HepG2 (cell line): ENCODE measurements around the gene PTPRU. TPM values are rescaled to one million over a fixed set of nuclear protein-coding genes. Genes with fewer than 3 reads are reported as not detected.

ENCODE experiments used
- CEBPB ChIP-seq: IDR thresholded peaks from 2 replicates; pipeline ENCODE4 v1.6.1; 2011; ENCODE audit warnings: low read depth, low read length, improper control_type of control experiment, borderline replicate concordance
- CHD4 ChIP-seq: fragments of 200-600 bp; sonication (generic); IDR thresholded peaks from 2 replicates; pipeline ENCODE4 v1.7.0; 2017; ENCODE audit warnings: mild to moderate bottlenecking, low read length, borderline replicate concordance
- FOSL2 ChIP-seq: sonication (generic); formaldehyde crosslinking; IDR thresholded peaks from 2 replicates; pipeline ENCODE4 v1.4.0; 2020; ENCODE audit warnings: missing genetic modification reagents
- HDAC6 ChIP-seq: fragments of 200-600 bp; sonication (generic); IDR thresholded peaks from 2 replicates; pipeline ENCODE4 v1.7.0; 2017; ENCODE audit warnings: mild to moderate bottlenecking, antibody characterized with exemption, low read length, low read depth
- HNF4G ChIP-seq, 2 experiments: sonication (generic) in 1 of 2; formaldehyde crosslinking in 1 of 2; IDR thresholded peaks; 2 replicates each; pipeline versions ENCODE4 v1.4.0 to v1.6.1; 2011 to 2020; ENCODE audit warnings: borderline replicate concordance in 2 of 2, low read depth in 2 of 2, mild to moderate bottlenecking in 2 of 2, low read length in 1 of 2, missing genetic modification reagents in 1 of 2, moderate library complexity in 1 of 2
- HOXA3 ChIP-seq: sonication (generic); formaldehyde crosslinking; IDR thresholded peaks from 2 replicates; pipeline ENCODE4 v1.5.0; 2020; ENCODE audit warnings: missing genetic modification reagents
- HOXA9 ChIP-seq: sonication (generic); formaldehyde crosslinking; IDR thresholded peaks from 2 replicates; pipeline ENCODE4 v1.8.1; 2022; ENCODE audit warnings: missing genetic modification reagents, mild to moderate bottlenecking, moderate library complexity, borderline replicate concordance
- LBX2 ChIP-seq: sonication (generic); formaldehyde crosslinking; IDR thresholded peaks from 2 replicates; pipeline ENCODE4 v1.5.0; 2020; ENCODE audit warnings: missing genetic modification reagents, mild to moderate bottlenecking, borderline replicate concordance
- PRDM15 ChIP-seq: sonication (generic); formaldehyde crosslinking; IDR thresholded peaks from 2 replicates; pipeline ENCODE4 v1.4.0; 2020; ENCODE audit warnings: missing genetic modification reagents
- RXRA ChIP-seq: sonication (generic); formaldehyde crosslinking; IDR thresholded peaks from 2 replicates; pipeline ENCODE4 v1.5.1; 2020; ENCODE audit warnings: missing genetic modification reagents
- SMC3 ChIP-seq: IDR thresholded peaks from 2 replicates; pipeline ENCODE4 v1.6.1; 2011; ENCODE audit warnings: low read length, improper control_type of control experiment
- TEF ChIP-seq: sonication (generic); formaldehyde crosslinking; IDR thresholded peaks from 2 replicates; pipeline ENCODE4 v1.5.0; 2020; ENCODE audit warnings: missing genetic modification reagents
- ZBTB1 ChIP-seq: sonication (generic); formaldehyde crosslinking; IDR thresholded peaks from 2 replicates; pipeline ENCODE4 v1.4.0; 2020; ENCODE audit warnings: missing genetic modification reagents, borderline replicate concordance
- ZFP36 ChIP-seq: fragments of 150-350 bp; IDR thresholded peaks from 2 replicates; pipeline ENCODE4 v1.6.1; 2018; ENCODE audit warnings: borderline replicate concordance, low read length, low read depth; ENCODE audit not compliant: partially characterized antibody
- ZFP62 ChIP-seq: sonication (generic); formaldehyde crosslinking; IDR thresholded peaks from 2 replicates; pipeline ENCODE4 v1.4.0; 2020; ENCODE audit warnings: missing genetic modification reagents
- ZNF18 ChIP-seq: sonication (generic); formaldehyde crosslinking; IDR thresholded peaks from 2 replicates; pipeline ENCODE4 v1.8.0; 2022; ENCODE audit warnings: mild to moderate bottlenecking, missing genetic modification reagents; ENCODE audit not compliant: insufficient replicate concordance
- ZNF660 ChIP-seq: sonication (generic); formaldehyde crosslinking; IDR thresholded peaks from 2 replicates; pipeline ENCODE4 v1.5.1; 2020; ENCODE audit warnings: mild to moderate bottlenecking, low read depth, missing genetic modification reagents, borderline replicate concordance
- ZNF720 ChIP-seq: sonication (generic); formaldehyde crosslinking; IDR thresholded peaks from 2 replicates; pipeline ENCODE4 v1.4.0; 2020; ENCODE audit warnings: missing genetic modification reagents
- ZNF850 ChIP-seq: sonication (generic); formaldehyde crosslinking; conservative IDR thresholded peaks from 2 replicates; pipeline ENCODE4 v1.9.0; 2021; ENCODE audit warnings: mild to moderate bottlenecking, missing genetic modification reagents
- ZSCAN29 ChIP-seq: sonication (generic); formaldehyde crosslinking; conservative IDR thresholded peaks from 2 replicates; pipeline ENCODE4 v1.4.0; 2020; ENCODE audit warnings: mild to moderate bottlenecking, missing genetic modification reagents
- polyA plus RNA-seq, 8 experiments: library from polyadenylated mRNA; depleted of rRNA in 3 of 8; stranded (reverse) in 7 of 8; unstranded in 1 of 8; fragments of >200 nt; fragmentation: Illumina TruSeq in 4 of 8; extraction: Trizol in 4 of 8; gene quantifications; 2 replicates each; pipeline versions ENCODE4 v1.2.1 to v1.2.3, GENCODE V29; 2011 to 2016; ENCODE audit warnings: low read depth in 4 of 8, missing spikeins in 1 of 8, mixed read lengths in 1 of 8; ENCODE audit not compliant: insufficient read depth in 1 of 8
- total RNA-seq, 5 experiments: library from RNA; depleted of rRNA; stranded (reverse); fragments of >200 nt; fragmentation: Illumina TruSeq; extraction: Trizol; gene quantifications; 2 replicates each; pipeline ENCODE4 v1.2.3, GENCODE V29; 2016; ENCODE audit warnings: low read depth in 1 of 5
- TF ChIP-seq, protein P1 (sequence below): sonication (generic); formaldehyde crosslinking; IDR thresholded peaks from 2 replicates; pipeline ENCODE4 v1.5.0; 2020; ENCODE audit warnings: mild to moderate bottlenecking, missing genetic modification reagents

PTPRU gene
- total and polyA plus RNA-seq, 2 of the 13 experiments (the other 11 are each of a cell fraction or from before 2014, with no cell fraction given), result 21.6 to 22.3 TPM

DNA sequence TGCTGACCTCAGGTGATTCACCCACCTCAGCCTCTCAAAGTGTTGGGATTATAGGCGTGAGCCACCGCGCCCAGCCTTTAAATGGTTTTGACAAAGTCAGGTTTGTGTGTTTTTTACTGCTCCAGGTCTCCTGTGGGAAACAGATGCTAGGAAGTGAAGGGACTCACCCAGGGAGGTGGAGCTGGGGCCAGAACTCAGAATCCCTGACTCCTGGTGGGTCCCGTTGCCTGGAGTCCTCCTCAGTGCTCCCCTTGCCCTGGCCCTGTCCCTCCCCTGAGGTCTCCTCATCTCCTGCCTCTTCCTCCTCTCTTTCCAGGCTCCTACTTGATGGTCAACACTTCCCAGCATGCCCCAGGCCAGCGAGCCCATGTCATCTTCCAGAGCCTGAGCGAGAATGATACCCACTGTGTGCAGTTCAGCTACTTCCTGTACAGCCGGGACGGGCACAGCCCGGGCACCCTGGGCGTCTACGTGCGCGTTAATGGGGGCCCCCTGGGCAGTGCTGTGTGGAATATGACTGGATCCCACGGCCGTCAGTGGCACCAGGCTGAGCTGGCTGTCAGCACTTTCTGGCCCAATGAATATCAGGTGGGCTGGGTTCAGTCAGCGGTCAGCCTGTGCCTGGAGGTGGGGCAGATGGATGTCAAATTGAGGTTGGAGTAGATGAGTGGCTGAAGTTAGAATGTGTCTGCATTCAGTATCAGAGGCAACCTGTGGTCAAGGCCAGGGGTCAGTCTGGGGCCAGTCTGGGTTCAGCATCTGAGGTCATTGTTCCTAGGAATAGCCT, 22.1 kb downstream of the PTPRU start (continued):
- TF ChIP-seq PRDM15 (CRISPR knock-in tag) (no peak), SMC3 (no peak), HDAC6 (no peak), CHD4 (no peak), CEBPB (no peak), ZNF660 (CRISPR knock-in tag) (no peak), ZFP62 (CRISPR knock-in tag) (no peak), HNF4G (IDR thresholded peaks at IDR 0.05; ENCODE audit: borderline replicate concordance, low read depth, low read length) (no peak), HNF4G (CRISPR knock-in tag; IDR thresholded peaks at IDR 0.05; ENCODE audit: borderline replicate concordance, low read depth) (no peak), ZNF850 (no peak), HOXA9 (CRISPR knock-in tag) (no peak), ZFP36 (no peak), RXRA (CRISPR knock-in tag) (peak; percentile 91), ZBTB1 (CRISPR knock-in tag) (no peak), HOXA3 (CRISPR knock-in tag) (no peak), ZSCAN29 (no peak), TEF (CRISPR knock-in tag) (no peak), ZNF720 (no peak), LBX2 (CRISPR knock-in tag) (no peak), ZNF18 (no peak), FOSL2 (CRISPR knock-in tag) (no peak)
- TF ChIP-seq, protein P1, sequence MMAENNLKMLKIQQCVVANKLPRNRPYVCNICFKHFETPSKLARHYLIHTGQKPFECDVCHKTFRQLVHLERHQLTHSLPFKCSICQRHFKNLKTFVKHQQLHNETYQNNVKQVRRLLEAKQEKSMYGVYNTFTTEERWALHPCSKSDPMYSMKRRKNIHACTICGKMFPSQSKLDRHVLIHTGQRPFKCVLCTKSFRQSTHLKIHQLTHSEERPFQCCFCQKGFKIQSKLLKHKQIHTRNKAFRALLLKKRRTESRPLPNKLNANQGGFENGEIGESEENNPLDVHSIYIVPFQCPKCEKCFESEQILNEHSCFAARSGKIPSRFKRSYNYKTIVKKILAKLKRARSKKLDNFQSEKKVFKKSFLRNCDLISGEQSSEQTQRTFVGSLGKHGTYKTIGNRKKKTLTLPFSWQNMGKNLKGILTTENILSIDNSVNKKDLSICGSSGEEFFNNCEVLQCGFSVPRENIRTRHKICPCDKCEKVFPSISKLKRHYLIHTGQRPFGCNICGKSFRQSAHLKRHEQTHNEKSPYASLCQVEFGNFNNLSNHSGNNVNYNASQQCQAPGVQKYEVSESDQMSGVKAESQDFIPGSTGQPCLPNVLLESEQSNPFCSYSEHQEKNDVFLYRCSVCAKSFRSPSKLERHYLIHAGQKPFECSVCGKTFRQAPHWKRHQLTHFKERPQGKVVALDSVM (CRISPR knock-in tag), result no peak
